HG02840 (cell line): ENCODE results near the gene SPTLC3.
A peak's percentile ranks its signal among the peaks of the same experiment; 100 is the strongest.
"Not testable (repeated sequence)": the region's sequence is repeated elsewhere in the genome, so short reads cannot be mapped to it uniquely, and the experiment has no call there.

ENCODE experiments used
- ATAC-seq: cut with Tn5 transposase; IDR thresholded peaks from one replicate; pipeline ENCODE4 v1.9.1; 2021; ENCODE audit warnings: mild to moderate bottlenecking, moderate library complexity, moderate number of reproducible peaks; ENCODE audit not compliant: unreplicated experiment, low FRiP score

Gene SPTLC3

DNA sequence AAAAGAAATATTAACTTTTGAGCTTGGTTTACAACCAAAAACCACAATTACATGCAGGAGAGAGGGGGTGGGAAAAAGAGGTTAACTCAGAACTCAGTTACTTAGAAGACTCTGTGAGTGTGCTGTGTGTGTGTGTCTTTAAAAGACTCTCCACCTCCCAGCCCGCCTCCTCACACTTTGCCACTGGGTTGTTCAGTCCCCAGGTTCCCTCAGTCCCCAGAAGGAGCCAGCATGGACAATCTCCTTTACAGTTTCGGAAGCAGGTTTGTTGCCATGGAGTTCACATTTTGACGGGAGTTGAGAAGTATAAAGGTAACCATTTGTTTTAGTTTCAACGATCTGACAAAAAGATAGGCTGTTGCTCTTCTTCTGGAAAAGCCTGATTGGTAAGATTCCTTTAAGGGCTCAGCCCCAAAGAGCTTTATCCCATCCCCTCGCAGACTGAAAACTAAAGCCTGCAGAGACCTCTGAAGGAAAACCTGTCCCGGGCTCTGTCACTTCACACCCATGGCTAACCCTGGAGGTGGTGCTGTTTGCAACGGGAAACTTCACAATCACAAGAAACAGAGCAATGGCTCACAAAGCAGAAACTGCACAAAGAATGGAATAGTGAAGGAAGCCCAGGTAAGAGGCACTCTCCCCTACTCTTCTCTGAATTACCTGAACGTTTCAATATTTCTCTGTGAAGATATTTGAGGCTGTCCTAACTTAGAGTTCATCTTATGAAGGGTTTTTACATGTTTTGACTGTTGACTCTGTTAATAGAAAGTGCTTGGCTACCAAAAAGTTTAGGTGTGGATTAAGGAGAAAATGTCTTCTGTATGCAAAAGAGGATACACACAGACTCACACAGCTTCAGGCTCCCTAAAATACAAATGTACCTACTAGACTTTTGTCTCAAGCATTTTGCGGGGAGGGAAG lies at the start of gene SPTLC3:
Gene SPTLC3 (plus strand): TSS at position 212 of the 921 bp plus-strand sequence. CDS start 296 bp downstream, at position 508.
- ATAC-seq = peak; percentile 27

DNA sequence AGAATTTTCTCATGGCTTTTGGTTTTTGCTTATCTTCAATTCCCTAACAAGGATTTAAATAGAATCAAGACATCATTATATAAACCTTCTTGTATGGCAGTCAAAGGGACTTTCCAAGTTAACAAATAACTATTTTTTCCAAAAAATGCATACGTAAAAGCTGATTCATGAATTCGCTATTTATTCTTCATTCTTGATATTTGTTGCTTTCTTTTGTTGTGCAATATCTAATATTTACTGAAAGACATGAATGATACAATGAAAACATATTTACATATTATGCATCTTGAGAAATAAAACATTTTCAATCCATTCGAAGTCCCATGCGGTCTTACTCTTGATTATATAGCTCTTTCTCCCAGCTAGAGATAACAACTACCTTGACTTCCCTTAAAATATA lies 47.0 kb upstream of the SPTLC3 start:
- ATAC-seq = no peak

DNA sequence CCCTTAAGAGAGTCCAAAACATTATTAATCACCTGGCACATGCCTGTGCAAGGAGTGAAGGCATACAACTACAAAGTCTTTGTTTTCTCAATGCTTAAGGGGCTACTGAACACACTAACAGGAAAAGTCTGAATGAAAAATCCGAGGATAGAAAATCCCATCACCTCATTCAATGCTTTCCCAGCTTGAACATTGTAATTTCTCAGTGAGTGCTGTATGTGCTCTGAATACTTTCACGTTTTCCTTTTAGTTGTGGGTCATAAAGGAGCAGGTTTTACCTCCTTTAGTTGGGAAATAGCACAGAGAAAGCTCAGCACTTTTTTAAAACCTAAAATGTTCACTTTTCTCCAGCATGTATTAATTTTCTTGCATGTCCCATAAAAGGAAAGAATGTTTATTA lies 45.9 kb upstream of the SPTLC3 start:
- ATAC-seq = no peak

DNA sequence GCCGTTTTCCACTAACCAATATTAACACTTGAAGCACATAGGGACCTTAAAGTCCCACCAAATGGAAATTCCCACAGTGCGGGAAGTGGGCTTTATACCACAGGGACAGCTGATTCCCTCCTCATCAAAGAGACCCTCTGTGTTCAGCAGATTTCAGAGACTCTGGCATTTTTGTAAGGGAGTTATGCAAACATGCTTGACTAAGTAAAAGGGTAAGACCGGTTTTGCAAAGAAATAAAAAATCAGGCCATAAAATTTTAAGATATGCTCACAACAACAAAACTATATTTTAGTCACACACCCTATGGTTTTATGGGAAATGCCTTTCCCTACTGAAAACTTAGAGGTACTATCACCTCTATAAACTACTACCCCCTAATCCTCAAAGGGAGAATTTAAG lies 45.4 kb upstream of the SPTLC3 start:
- no peak for ATAC-seq

DNA sequence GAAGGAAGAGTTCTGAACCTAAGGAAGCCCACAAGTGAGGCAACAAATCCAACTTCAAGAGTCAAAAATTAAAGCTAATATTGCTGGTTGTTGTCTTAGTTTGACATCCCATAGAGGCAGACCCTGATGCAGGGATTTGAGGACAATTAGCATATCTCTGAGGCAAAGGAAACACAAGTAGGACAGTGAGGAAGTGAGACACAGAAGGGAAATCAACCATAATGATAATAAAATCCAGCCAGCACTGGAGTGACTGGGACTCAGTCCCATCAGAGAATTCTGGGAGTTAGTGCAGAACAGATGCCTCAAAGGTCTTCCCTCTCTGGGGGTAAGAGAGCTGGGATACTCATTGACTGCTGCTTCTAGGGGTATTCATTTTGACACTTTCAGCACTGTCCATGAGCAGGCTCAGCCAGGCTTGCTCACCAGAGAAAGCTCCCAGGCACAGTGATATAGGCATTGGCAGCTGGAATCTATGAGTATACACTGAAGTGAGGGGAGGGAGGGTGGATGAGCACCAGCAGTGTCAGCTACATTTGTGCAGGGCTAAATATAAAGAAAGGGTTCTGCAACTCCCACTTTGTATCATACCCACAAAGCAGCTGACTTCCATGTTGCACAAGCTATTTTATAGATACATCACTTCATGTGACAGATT lies 43.4 kb upstream of the SPTLC3 start:
- no peak for ATAC-seq

DNA sequence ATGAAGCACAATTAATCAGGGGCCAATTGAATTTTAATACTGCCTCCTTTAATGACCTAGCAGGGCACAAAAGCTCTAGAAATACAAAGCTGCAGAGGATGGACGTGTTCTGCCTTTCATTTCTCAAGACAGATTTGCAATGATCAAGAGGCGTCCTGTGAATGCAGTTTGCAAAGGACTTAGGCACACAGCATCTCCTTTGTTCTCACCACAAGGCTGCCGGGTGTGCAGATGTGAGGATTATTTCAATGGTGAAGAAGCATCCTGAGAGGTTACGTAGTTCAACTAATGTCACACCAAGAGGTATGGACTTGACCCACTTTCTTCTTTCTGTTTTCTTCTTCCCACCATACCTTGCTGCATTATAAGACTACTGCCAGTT lies 42.9 kb upstream of the SPTLC3 start:
- ATAC-seq = no peak

DNA sequence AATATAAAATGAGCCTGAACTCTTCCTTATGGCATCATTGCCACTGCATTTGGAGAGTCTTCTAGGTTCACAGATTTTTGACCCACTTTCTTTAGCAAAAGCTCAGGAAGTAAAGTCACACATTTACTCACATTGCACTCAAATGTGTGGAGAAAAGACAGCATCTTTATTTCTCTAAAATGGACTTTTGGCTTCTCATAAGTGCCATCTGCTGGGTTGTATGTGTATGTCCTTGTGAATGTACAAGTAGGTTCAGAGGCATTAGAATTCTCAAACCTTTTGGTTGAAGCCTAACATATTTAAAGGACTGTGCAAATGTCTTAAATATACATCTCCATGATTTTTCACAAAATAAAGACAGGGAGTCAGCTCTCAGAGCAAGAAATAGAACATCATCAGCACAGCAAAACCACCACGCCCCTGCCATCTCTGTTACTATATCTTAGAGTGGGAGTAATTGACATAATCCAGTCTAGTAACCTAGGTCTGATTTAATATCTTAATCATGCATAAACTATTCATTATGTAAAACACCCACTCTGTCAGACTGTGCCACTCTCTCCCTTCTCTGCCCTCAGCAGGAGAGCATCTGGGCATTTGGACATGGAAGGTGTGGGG lies 42.2 kb upstream of the SPTLC3 start:
- no peak for ATAC-seq

DNA sequence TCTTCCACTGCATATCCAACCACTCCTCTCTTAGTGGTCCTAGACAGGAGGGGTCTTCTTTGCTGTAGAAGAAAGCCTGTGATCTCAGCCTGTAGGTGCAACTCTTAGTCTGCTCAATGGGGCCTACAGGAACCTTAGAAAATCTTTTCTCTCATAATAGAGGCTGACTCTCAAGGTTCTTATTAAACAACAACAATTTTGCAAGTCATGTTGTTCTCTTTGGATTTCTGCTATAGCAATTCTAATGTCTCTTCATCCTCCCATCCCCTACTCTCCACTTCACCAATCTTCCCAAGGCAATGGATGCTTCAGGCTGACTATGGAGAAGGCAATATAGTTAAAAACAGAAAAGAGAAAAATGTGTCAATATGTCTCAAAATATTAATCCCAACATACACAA lies 40.8 kb upstream of the SPTLC3 start:
- ATAC-seq = no peak

DNA sequence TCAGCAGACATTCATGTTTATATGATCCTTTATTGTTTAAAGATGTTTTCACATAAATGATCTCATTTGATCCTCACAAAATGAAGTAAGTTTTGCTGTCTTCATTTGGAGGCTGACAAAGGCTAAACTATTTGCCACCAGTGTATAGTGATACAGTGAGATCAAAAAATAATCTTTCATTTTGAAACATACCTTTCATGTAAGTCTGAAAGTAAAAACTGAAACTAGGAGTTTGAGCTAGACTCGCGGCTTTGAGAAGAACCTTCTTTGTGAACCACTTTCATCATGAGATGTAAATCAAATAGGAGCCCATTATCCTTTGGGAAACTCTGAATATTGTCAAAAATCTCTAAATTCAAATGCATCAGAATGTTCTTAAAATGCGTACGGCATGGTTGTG lies 40.3 kb upstream of the SPTLC3 start:
- no peak for ATAC-seq

DNA sequence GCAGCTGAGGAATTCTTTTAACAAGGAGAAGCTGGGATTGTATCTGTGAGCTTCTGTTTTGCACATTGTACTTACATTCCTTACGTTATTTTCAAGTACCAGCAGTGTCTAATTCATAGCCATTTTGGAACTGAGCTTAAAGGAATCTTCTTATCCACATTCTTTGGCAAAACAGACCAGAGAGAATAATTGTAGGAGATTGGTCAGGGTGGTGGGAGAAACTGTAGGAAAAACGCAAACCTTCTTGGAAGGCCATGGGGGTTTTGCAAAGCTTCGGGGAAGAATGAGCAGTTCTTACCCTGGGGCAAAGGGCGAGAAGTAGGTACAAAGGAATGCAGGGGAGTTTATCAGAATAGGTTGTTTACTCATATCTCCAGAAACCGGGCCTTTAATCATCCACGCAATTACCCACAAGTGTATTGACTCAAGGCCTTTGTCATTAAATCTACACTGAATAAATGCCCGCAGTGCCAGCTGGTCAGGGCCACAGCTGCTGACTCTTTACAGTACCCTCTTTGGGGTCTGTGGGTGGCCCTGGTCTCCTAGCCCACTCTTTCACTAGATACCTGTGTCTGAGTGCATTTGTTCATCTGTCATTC lies 39.6 kb upstream of the SPTLC3 start:
- no peak for ATAC-seq

DNA sequence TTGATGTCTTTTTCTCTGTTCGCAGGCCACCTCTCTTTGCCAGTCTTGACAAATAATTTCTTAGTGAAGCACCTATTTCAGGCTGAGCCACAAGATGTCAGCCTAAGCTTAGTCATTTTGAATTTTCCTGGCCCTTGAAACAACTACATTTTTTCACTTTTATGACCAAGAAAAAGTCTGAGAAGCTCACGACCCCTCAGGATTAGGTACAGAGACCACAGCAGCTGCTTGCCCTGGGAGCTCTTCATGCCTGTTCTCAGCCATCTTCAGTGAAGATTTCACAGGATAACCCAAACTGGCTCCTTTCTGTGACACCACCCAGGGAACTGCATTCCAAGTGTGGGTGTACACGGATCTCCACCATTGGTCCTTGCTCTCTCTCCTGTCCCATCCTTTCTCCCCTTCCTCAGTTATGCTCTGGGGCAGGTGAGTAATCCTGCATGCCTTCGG lies 38.4 kb upstream of the SPTLC3 start:
- no peak for ATAC-seq

DNA sequence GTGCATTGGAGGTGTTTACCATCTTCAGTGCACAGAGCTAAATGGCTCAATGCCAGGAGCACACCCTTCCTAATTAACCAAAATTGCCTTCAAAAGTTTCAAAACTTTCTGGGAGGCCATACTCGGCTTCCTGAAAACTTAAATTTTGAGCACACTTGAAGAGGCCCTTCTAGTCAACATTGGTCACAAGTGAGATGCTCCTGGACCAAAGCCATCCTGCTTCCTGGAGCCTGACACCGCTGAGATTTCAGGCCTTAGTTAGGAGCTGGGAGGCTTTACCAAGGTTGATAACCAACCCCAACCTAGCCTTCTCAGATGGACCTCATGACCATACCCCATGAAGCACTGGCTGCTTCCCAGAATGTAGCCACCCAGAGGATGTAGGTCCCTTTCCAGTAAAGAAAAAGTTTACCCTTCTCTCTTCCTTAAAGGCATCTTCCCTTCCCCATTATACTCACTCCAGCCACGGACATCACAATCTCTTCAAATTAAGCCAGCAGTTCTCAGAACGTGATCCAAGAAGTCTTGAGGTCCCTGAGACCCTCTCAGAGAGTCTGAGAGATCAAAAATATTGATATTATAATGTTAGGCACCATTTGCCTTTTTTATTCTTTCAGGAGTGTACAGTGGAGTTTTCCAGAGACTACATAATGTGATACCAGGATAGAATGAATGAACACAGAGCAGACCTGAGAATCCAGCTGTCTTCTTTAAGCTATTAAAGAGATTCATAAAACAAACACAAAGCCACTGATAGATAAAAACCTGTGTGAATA lies 32.8 kb upstream of the SPTLC3 start:
- ATAC-seq = no peak

DNA sequence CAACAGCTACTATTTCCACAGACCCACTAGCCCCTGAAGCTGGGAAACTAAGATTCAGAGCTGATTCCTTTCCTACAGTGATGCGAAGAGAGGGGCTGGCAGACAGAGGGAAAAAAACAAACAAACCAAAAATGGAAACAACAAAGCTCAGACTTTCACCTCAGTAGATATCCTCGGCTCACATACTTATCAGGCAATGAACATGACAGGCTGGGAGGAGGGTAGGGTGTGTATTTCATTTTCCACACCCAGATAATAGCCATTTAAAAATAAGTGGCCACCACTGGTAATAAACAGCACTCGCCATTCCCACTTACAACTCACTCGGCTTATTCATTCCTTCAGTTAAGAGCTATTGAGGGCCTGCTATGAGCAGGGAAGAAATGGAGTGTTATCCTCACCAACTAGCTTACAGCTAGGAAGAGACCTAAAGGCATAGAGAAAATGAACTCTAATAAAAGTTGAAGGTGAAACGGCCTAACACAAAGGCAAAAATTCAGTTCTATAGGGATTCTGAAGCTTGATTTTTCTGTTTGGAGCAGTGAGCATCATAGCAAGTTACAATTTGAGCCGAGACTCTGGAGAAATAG lies 32.0 kb upstream of the SPTLC3 start:
- no peak for ATAC-seq

DNA sequence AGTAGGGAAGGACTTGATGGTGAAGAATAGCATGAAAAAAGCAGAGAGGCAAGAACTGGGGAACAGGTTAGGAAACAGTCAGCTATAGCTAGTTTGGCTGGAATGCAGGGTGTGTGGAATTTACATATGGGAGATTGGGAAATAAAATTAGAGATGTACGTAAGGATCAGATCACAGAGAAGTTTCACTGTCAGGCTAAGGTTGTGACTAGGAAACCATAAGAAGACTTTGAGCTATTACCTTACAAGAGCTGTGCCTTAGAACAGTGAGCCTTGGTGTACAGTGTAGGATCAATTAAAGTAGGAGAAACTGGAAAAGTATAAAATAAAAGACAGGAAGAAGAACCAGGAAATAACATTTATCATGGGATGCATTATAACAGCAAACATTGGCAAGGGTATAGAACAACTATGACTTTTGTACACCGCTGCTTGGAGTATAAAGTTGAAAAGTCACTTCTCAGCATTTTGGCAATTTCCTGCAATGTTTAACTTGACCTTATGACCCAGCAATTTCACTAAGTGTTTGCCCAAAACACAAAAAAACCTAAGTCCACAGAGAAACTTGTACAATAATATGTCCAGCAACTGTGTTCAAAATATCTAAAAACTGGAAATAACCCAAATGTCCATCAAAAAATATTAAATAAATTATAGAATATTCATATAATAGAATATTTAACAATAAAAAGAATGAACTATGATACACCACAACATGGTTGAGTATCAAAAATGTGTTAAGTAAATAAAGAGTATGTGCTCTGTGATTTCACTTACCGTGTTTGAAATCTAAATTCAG lies 31.2 kb upstream of the SPTLC3 start:
- ATAC-seq = no peak

DNA sequence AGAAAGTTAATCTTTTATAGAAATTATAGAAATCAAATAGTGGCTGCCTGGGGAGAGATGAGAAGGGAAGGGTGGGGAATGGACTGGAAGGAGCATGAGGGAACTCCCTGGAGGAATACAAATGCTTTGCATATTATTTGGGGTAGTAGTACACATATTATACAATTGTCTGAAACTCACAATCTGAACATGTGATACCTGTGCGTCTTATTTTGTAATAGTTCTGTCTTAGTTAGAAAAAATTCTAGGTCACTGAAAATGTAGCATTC lies 30.7 kb upstream of the SPTLC3 start:
- no peak for ATAC-seq

DNA sequence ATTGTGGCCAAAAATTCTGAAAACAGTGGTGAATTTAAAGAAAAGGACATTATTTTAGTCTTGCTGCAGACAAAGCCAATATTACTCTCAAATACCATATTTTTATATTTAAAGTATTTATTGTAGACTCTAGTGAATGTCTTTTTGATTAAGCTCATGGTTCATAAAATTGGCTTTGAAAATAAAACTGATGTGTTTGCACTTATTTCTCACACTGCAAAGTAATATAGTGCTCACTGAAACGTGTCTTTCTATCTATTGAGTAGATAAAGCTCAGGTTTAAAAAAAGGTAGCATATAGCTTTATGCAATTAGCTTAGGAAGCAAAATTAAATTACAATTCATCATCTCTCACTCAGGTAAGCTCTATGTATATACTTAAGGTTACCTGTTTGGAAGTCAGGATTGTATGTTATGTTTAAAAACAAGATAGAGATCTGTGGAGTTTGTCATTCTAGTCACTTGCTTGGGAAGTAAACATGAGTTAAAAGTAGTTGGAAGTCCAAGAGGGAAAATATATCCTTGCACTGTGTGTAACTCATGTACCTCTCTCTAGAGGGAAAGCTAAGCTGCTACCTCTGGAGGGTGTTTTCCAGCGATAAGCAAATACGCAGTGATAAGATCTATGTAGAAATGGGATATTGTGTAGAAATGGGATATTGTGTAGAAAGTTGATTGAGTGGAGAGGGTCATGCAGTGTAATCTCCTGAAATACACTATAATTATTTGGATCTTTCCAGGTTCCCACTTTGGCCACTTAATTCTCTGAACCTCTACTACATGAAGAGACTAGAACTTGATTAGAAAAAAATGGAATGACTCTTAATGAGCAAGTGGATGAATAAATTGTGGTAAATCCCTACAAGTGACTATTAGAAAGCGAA lies 29.9 kb upstream of the SPTLC3 start:
- no peak for ATAC-seq

DNA sequence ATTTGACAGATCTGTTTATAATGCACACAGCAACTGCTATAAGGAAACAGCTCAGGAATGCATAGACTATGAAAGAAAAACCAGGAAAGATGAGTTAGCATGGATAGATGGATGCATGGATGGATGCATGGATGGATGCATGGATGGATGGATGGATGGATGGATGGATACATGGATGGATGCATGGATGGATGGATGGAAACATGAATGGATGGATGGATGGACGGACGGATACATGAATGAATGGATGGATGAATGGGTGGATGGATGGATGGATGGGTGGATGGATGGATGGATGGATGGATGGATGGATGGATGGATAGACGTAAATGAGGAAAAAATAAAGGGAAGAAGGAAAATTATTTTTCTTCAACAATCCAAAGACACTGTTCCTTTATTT lies 29.1 kb upstream of the SPTLC3 start:
- not testable (repeated sequence) for ATAC-seq

DNA sequence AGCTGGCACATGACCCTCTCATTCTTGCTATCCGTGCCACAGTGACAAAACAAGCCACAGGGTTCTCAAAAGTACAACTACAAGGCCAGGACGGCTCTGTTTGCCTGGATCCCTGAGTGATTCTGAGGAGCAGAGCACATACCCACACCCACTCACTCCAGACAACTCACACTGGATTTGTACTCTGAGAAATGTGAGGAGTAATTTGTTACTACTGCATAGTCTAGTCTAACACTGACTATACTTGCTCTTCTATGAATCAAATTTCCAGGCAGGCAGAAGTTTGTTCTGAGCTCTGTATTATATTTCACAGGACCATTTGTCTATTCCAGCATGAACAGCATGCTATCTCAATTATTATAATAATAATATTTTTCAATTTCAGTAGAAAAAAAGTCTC lies 26.7 kb upstream of the SPTLC3 start:
- ATAC-seq = no peak
